NCI-H748 (cell line): ENCODE measurements around the gene PDXDC1.
"Not testable (repeated sequence)": the region's sequence is repeated elsewhere in the genome, so short reads cannot be mapped to it uniquely, and the experiment has no call there.

Source experiments
- DNase-seq: peaks from one replicate; lab custom pipeline; 2025; ENCODE audit not compliant: unreplicated experiment; lab: John Stamatoyannopoulos, UW

PDXDC1 gene, protein sequence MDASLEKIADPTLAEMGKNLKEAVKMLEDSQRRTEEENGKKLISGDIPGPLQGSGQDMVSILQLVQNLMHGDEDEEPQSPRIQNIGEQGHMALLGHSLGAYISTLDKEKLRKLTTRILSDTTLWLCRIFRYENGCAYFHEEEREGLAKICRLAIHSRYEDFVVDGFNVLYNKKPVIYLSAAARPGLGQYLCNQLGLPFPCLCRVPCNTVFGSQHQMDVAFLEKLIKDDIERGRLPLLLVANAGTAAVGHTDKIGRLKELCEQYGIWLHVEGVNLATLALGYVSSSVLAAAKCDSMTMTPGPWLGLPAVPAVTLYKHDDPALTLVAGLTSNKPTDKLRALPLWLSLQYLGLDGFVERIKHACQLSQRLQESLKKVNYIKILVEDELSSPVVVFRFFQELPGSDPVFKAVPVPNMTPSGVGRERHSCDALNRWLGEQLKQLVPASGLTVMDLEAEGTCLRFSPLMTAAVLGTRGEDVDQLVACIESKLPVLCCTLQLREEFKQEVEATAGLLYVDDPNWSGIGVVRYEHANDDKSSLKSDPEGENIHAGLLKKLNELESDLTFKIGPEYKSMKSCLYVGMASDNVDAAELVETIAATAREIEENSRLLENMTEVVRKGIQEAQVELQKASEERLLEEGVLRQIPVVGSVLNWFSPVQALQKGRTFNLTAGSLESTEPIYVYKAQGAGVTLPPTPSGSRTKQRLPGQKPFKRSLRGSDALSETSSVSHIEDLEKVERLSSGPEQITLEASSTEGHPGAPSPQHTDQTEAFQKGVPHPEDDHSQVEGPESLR

DNA sequence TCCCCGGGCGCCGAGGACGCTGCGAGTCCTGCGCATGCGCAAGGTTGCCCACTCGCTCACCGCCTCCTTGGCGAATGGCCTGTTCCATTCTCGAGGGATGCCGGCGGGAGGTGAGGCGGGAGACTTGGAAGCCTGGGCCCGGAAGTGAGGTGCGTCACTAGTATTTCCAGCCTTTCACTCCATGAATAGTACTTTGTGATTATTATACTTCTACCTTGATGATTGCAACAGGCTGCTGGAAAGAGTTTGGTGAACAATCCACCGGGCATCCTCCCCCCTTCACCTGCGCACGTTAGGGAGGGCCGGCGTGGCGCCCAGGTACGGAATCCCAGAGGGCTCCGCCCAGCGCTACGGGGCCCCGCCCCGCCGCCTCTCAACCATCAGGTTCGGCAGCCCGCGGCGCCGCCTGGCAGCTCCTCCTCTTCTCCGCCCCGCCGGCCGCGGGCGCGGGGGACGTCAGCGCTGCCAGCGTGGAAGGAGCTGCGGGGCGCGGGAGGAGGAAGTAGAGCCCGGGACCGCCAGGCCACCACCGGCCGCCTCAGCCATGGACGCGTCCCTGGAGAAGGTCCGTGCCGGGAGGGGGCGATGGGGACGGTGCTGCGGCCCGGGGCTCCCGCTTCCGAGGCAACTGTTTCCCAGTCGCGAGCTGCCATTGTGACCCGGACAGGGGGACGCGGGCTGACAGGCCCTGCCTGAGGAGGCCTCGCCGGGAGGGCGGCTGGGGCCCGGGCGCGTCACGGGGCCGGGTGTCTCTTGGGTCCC, at the start of gene PDXDC1:
TSS of gene PDXDC1 (plus strand) at position 371 of the 762 bp plus-strand sequence. CDS start at position 545, 174 bp downstream.
- DNase-seq: peak; percentile 85

DNA sequence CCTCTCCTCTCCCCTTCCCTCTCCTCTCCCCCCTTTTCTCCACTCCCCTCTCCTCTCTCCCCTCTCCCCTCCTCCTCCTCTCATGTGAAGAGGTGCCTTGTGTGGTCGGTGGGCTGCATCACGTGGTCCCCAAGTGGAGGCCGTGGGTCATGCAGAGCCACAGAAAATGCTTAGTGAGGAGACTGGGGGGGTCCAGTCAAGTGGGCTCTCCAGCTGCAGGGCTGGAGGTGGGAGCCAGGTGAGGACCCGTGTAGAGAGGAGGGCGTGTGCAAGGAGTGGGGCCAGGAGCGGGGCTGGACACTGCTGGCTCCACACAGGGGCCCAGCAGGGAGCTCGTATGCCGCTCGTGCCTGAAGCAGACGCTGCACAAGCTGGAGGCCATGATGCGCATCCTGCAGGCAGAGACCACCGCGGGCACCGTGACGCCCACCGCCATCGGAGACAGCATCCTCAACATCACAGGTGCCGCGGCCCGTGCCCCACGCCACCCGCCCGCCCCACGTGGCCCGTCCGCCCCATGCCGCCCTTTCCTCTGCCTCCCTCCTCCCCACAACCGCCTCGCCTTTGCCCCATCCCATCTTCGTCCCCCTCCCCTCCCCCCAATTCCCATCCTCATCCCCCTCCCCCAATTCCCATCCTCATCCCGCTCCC, 46.6 kb upstream of the PDXDC1 start:
- DNase-seq: not testable (repeated sequence)

DNA sequence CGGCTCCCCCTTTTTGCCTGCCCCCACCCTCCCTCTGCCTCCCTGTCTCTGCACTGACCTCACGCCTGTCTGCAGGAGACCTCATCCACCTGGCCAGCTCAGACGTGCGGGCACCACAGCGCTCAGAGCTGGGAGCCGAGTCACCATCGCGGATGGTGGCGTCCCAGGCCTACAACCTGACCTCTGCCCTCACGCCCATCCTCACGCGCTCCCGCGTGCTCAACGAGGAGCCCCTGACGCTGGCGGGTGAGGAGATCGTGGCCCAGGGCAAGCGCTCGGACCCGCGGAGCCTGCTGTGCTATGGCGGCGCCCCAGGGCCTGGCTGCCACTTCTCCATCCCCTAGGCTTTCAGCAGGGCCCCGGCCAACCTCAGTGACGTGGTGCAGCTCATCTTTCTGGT, 45.6 kb upstream of the PDXDC1 start:
- DNase-seq: not testable (repeated sequence)

GRCh38 chr16:14930246-14930645, 44.6 kb upstream of the PDXDC1 start:
- DNase-seq: not testable (repeated sequence)

- not testable (repeated sequence) for DNase-seq
Observed at GRCh38 chr16:14930971-14931370, 43.9 kb upstream of the PDXDC1 start.

DNA sequence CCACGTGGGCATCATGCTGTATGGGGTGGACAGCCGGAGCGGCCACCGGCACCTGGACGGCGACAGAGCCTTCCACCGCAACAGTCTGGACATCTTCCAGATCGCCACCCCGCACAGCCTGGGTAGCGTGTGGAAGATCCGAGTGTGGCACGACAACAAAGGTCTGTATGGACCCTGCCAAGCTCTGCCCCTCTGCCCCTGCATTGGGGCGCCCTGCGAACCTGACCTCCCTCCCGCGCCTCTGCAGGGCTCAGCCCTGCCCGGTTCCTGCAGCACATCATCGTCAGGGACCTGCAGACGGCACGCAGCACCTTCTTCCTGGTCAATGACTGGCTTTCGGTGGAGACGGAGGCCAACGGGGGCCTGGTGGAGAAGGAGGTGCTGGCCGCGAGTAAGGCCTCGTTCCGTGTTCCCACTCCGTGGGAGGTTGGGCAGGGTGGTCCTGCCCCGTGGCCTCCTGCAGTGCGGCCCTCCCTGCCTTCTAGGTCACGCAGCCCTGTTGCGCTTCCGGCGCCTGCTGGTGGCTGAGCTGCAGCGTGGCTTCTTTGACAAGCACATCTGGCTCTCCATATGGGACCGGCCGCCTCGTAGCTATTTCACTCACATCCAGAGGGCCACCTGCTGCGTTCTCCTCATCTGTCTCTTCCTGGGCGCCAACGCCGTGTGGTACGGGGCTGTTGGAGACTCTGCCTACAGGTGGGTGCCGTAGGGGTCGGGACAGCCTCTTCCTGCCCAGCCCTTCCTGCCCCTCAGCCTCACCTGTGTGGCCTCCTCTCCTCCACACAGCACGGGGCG, 42.0 kb upstream of the PDXDC1 start:
- DNase-seq: not testable (repeated sequence)

- DNase-seq: not testable (repeated sequence)
Observed at GRCh38 chr16:14937143-14937542, 37.7 kb upstream of the PDXDC1 start, which contains the start of gene NPIPA1. NPIPA1 (plus strand) TSS chr16:14937443; CDS start chr16:14937443, 0 bp downstream.

DNA sequence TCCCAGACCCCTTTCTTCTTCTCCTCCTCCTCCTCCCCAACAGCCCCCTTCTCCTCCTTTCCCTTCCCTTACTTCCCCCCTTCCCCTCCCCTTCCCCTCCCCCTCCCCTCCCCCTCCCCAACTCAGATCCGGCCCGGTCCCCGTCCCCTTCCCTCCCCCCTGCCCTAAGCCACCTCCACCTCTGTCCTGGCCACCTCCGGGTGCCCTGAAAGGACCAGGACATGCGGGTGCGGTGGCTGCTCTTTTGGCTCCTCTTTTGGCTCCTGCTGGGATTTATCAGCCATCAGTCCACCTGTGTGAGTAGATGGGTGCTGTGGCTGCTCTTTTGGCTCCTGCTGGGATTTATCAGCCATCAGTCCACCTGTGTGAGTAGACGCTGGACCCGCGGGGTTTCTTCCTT, 36.8 kb upstream of the PDXDC1 start:
- not testable (repeated sequence) for DNase-seq

- DNase-seq: not testable (repeated sequence)
Observed at GRCh38 chr16:14942686-14943085, 32.1 kb upstream of the PDXDC1 start.

GRCh38 chr16:14955546-14956231, 19.1 kb upstream of the PDXDC1 start:
- DNase-seq: no peak

GRCh38 chr16:14957576-14958322, 17.1 kb upstream of the PDXDC1 start:
- no peak for DNase-seq

DNA sequence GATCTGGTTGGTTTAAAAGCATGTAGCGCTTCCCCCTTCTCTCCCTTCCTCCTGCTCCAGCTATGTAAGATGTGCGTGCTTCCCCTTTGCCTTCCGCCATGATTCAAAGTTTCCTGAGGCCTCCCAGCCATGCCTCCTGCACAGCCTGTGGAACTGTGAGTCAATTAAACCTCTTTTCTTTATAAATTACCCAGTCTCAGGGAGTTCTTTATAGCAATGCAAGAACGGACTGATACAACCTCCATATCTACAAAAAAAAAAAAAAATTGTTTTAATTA, 16.6 kb upstream of the PDXDC1 start:
- no peak for DNase-seq

DNA sequence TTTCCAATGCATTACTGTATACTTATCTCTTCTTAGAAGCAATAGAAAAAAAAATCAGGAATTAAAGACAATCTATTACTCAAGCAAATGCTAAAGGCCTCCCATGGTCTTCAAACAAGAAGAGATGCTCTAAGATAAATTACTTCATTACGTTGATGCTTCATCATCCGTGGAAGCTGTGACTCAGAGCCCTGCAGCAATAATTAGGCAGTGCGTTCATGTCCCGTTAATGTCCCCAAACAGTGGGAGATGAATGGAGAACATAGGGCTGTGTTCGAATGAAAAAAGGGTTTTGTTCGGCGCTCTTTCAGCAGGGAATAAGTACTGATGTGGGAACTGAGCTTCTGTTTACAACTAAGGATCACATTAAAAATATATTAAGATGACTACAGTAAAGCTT, 15.9 kb upstream of the PDXDC1 start:
- DNase-seq: peak; percentile 2

DNA sequence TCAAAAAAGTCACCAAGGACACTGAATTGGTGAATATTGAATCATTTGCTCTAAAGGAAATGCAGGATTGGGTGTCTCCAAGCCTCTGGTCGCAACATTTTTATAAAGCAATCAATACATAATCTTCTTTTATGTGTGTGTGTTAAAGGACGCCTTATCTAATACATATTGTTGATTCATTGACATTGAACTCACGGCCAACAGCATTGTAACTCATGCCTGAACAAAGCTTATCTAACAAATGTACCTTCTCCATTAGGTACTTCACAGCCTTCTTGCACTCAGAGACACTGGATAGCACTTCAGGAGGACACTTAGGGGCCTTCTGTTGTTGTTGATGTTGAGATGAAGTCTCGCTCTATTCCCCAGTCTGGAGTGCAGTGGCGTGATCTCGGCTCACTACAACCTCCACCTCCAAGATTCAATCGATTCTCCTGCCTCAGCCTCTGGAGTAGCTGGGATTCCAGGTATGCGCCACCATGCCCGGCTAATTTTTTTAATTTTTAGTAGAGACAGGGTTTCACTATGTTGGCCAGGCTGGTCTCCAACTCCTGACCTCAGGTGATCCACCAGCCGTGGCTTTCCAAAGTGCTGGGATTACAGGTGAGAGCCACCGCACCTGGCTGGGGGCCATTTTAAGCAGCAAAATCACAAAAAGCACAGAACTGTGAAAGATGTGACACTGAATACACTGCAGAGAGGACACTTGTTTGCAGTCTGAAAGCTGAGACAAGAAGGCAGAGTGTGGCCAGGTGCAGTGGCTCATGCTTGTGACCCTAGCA, 13.2 kb upstream of the PDXDC1 start:
- no peak for DNase-seq

GRCh38 chr16:14963281-14964173, 11.3 kb upstream of the PDXDC1 start:
- no peak for DNase-seq

DNA sequence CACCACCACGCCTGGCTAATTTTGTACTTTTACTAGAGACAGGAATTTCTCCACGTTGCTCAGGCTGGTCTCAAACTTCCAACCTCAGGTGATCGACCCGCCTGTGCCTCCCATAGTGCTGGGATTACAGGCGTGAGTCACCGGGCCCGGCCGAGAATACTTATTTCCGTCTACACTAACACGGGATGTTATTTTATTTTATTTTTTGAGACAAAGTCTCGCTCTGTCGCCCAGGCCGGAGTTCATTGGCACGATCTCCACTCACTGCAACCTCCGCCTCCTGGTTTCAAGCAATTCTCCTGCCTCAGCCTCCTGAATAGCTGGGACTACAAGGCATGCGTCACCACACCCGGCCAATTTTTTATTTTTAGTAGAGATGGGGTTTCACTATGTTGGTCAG, 9.5 kb upstream of the PDXDC1 start:
- DNase-seq: no peak

- not testable (repeated sequence) for DNase-seq
Observed at GRCh38 chr16:14969795-14970194, 5.0 kb upstream of the PDXDC1 start.
